Fibroblast of lung (primary cell): ENCODE results near the gene CC2D2B.

Experiments
- EZH2 ChIP-seq: IDR thresholded peaks from 2 replicates; pipeline ENCODE4 v1.5.1; 2012; ENCODE audit warnings: low read length, control low read depth, mild to moderate bottlenecking; ENCODE audit errors: missing control alignments
- TF ChIP-seq, protein P1 (sequence below), 2 donors: IDR thresholded peaks in 1 of 2; conservative IDR thresholded peaks in 1 of 2; 1 replicate in 1 of 2; 2 replicates in 1 of 2; pipeline ENCODE4 v1.5.1; 2011 to 2012; ENCODE audit warnings: low read length in 2 of 2, control low read depth in 1 of 2, inconsistent platforms in 1 of 2, low read depth in 1 of 2, mild to moderate bottlenecking in 1 of 2

DNA sequence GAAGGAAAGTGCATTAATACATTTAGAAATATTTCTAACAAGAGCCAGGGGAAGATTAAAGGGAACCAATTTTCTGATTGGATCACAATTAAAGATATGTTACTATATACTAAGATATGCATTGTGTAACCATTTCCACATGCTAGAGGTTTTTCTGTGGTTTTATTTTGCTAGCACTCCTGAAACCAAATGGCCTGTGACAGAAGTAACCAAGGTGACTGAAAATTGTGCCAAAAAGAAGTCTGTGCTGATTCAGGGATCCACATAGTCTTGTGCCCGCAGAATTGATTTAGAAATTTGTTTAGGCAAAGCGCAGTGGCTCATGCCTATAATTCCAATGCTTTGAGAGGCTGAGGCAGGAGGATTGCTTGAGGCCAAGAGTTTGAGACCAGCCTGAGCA lies 1.8 kb downstream of the CC2D2B start:
- TF ChIP-seq, protein P1, sequence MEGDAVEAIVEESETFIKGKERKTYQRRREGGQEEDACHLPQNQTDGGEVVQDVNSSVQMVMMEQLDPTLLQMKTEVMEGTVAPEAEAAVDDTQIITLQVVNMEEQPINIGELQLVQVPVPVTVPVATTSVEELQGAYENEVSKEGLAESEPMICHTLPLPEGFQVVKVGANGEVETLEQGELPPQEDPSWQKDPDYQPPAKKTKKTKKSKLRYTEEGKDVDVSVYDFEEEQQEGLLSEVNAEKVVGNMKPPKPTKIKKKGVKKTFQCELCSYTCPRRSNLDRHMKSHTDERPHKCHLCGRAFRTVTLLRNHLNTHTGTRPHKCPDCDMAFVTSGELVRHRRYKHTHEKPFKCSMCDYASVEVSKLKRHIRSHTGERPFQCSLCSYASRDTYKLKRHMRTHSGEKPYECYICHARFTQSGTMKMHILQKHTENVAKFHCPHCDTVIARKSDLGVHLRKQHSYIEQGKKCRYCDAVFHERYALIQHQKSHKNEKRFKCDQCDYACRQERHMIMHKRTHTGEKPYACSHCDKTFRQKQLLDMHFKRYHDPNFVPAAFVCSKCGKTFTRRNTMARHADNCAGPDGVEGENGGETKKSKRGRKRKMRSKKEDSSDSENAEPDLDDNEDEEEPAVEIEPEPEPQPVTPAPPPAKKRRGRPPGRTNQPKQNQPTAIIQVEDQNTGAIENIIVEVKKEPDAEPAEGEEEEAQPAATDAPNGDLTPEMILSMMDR (conservative IDR thresholded peaks at IDR 0.05 in 1 of 2, IDR thresholded peaks at IDR 0.05 in 1 of 2; ENCODE audit: low read depth in 1 of 2, low read length in 2 of 2) = no peak
- TF ChIP-seq EZH2 = no peak
